GM18951 (cell line): ENCODE measurements around the gene SLCO2A1.

Experiments used
- POLR2A ChIP-seq: IDR thresholded peaks from 4 replicates; pipeline ENCODE4 v1.6.1; 2011; ENCODE audit warnings: mild to moderate bottlenecking; ENCODE audit not compliant: insufficient read length, insufficient read depth; ENCODE audit errors: extremely low read depth
- in situ Hi-C: fragments of 300-500 bp; cut with MboI; formaldehyde crosslinking; loops from one replicate; pipeline ENCODE4 v1.12.0; 2022; ENCODE audit warnings: low sequenced_read_pairs, mixed read lengths, inconsistent platforms; ENCODE audit not compliant: unreplicated experiment

SLCO2A1 gene

GRCh38 chr3:133925960-133926735 is 103.6 kb downstream of the SLCO2A1 start:
- in situ Hi-C loops: no loop called here
- no peak for TF ChIP-seq POLR2A

- no peak for TF ChIP-seq POLR2A
- in situ Hi-C loops: no loop called here
Observed at GRCh38 chr3:133924041-133924440, 105.7 kb downstream of the SLCO2A1 start.

GRCh38 chr3:133921592-133921991 is 108.1 kb downstream of the SLCO2A1 start:
- in situ Hi-C loops: no loop called here
- no peak for TF ChIP-seq POLR2A

GRCh38 chr3:133917144-133917543 is 112.6 kb downstream of the SLCO2A1 start:
- in situ Hi-C loops: no loop called here
- no peak for TF ChIP-seq POLR2A

GRCh38 chr3:133915685-133916658 is 113.8 kb downstream of the SLCO2A1 start:
- in situ Hi-C loops: no loop called here

GRCh38 chr3:133914839-133915600 is 114.7 kb downstream of the SLCO2A1 start:
- in situ Hi-C loops: no loop called here
- no peak for TF ChIP-seq POLR2A

More at GRCh38 chr3:133915685-133916658, 113.8 kb downstream of the SLCO2A1 start:
- no peak for TF ChIP-seq POLR2A

GRCh38 chr3:133910422-133910821 is 119.3 kb downstream of the SLCO2A1 start:
- in situ Hi-C loops: no loop called here
- TF ChIP-seq POLR2A: no peak

GRCh38 chr3:133905376-133905775 is 124.3 kb downstream of the SLCO2A1 start:
- no peak for TF ChIP-seq POLR2A
- in situ Hi-C loops: no loop called here

GRCh38 chr3:133901847-133902246 is 127.9 kb downstream of the SLCO2A1 start:
- in situ Hi-C loops: no loop called here
- no peak for TF ChIP-seq POLR2A

GRCh38 chr3:133901083-133901482 is 128.6 kb downstream of the SLCO2A1 start:
- in situ Hi-C loops: no loop called here
- no peak for TF ChIP-seq POLR2A

GRCh38 chr3:133899311-133899710 is 130.4 kb downstream of the SLCO2A1 start:
- in situ Hi-C loops: no loop called here

GRCh38 chr3:133897547-133897946 is 132.2 kb downstream of the SLCO2A1 start:
- no peak for TF ChIP-seq POLR2A
- in situ Hi-C loops: no loop called here

More at GRCh38 chr3:133899311-133899710, 130.4 kb downstream of the SLCO2A1 start:
- no peak for TF ChIP-seq POLR2A
